Measurements from ENCODE around the gene CHD2.

DNA sequence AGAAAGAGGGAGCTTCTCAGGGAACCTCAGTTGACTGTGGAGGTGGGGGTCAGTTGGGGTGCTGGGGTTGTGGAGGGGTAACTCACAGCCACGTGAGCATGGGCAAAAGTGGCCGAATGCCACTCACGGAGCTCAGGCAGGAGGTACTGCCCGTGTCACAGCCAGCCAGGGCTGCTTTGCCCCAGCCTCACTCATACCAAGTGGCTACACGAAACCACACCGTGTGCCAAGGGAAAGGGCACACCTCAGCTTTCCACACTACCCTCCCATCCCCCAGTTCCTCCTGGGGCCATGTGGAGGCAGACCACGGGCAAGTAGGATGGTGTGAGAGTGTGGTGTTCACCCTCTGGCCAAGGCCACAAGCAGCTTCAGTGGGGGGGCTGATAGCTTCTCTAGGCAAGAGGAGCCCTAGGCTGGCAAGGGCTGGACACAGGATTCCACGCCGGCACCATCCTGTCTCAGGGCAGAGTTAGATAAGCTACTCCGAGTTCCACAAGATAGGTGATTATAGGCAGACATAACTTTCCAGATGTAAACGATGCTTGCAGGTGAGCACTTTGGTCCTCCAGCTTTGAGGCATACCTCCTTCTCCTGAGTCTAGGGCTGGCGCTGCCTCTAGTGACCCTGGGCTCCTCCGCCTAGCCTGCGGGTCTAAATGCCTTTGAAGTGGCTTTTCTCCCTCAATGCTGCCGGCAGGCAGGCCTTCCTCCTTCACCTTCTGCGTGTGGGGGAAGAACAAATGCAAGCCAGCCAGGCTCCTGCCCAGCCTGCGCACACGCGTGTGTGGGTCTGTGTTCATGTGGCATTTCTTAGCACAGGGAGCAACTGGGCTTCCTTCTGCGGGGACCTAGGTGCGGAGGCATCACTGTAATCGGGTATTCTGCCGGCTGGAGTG is 163.9 kb downstream of the CHD2 start:
- TF ChIP-seq, protein P1, sequence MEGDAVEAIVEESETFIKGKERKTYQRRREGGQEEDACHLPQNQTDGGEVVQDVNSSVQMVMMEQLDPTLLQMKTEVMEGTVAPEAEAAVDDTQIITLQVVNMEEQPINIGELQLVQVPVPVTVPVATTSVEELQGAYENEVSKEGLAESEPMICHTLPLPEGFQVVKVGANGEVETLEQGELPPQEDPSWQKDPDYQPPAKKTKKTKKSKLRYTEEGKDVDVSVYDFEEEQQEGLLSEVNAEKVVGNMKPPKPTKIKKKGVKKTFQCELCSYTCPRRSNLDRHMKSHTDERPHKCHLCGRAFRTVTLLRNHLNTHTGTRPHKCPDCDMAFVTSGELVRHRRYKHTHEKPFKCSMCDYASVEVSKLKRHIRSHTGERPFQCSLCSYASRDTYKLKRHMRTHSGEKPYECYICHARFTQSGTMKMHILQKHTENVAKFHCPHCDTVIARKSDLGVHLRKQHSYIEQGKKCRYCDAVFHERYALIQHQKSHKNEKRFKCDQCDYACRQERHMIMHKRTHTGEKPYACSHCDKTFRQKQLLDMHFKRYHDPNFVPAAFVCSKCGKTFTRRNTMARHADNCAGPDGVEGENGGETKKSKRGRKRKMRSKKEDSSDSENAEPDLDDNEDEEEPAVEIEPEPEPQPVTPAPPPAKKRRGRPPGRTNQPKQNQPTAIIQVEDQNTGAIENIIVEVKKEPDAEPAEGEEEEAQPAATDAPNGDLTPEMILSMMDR (IDR thresholded peaks at IDR 0.05): no peak
- no peak for TF ChIP-seq POLR2AphosphoS5 (IDR thresholded peaks at IDR 0.05)
- TF ChIP-seq POLR2A (IDR thresholded peaks at IDR 0.05): no peak
